Measurements from ENCODE around the gene RPL7A.

- TF ChIP-seq CTCF (optimal IDR thresholded peaks at IDR 0.05 in 1 of 3, IDR thresholded peaks at IDR 0.05 in 1 of 3, conservative IDR thresholded peaks at IDR 0.05 in 1 of 3; ENCODE audit: extremely low read depth in 1 of 3, insufficient read depth in 2 of 3, low read length in 3 of 3) (no peak), EZH2 (IDR thresholded peaks at IDR 0.05; ENCODE audit: low read length) (no peak)
Measured at GRCh38 chr9:133334161-133334560, 13.9 kb upstream of the RPL7A start.
